ENCODE data around the gene NSMF. TPM values are rescaled to one million over a fixed set of nuclear protein-coding genes. Genes with fewer than 3 reads are reported as not detected.

The NSMF gene
- polyA plus RNA-seq, 1 donor (not counting 4 experiments of a cell fraction or from before 2014, with no cell fraction given) = 29.5 TPM

DNA sequence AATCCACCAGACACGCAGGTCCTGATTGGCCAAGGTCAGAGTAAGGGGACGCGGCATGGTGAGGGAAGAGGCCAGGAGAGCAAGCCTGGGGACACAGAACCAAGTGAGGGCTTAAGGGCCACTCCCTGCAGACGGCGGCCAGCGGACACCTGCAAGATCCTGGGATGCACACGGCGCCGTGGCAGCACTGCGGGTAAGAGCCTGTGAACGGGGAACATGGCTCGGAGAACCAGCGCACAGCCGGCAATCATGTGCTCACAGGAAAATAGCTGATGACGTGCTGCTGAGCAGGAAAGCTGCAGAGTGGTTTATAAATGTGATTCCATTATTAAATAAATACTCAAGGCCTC, 27.0 kb upstream of the NSMF start:
- Histone ChIP-seq H3K36me3 (ENCODE audit: control insufficient read depth in 2 of 2, extremely low read depth in 1 of 2, insufficient read depth in 2 of 2, low read length in 2 of 2) (no peaks in the 10 kb centered on the region), H4K20me1 (ENCODE audit: control insufficient read depth, extremely low read depth, insufficient read depth, low read length) (no peaks in the 10 kb centered on the region), H3K79me2 (ENCODE audit: control insufficient read depth, insufficient read depth, low read length) (no peaks in the 10 kb centered on the region), H3K4me1 (ENCODE audit: control insufficient read depth, extremely low read depth, insufficient read depth, low read length) (peaks cover 2% of the 10 kb centered on the region), H3K4me2 (ENCODE audit: control insufficient read depth, extremely low read depth, insufficient read depth, low read depth, low read length) (no peak overlapping the region), H2AFZ (ENCODE audit: control insufficient read depth, low read length) (no peak overlapping the region), H3K27me3 (ENCODE audit: control insufficient read depth, extremely low read depth, insufficient read depth, low read length) (no peaks in the 10 kb centered on the region), H3K27ac (ENCODE audit: control insufficient read depth, insufficient read depth, low read length) (no peak overlapping the region), H3K9me1 (ENCODE audit: control insufficient read depth, extremely low read depth, insufficient read depth, low read length) (no peaks in the 10 kb centered on the region), H3K9me3 (ENCODE audit: control insufficient read depth, low read depth, low read length) (no peaks in the 10 kb centered on the region), H3K9ac (ENCODE audit: control insufficient read depth, extremely low read depth, insufficient read depth, low read length) (no peak overlapping the region), H3K4me3 (ENCODE audit: control insufficient read depth in 2 of 3, extremely low read depth in 1 of 3, insufficient read depth in 2 of 3, low read depth in 1 of 3, low read length in 3 of 3) (no peak overlapping the region)
- TF ChIP-seq EZH2 (IDR thresholded peaks at IDR 0.05; ENCODE audit: low read length) = no peak
- no peak for TF ChIP-seq CTCF (optimal IDR thresholded peaks at IDR 0.05 in 1 of 3, IDR thresholded peaks at IDR 0.05 in 1 of 3, conservative IDR thresholded peaks at IDR 0.05 in 1 of 3; ENCODE audit: extremely low read depth in 1 of 3, insufficient read depth in 2 of 3, low read length in 3 of 3)
- dilution Hi-C loops (cut with MboI; ENCODE audit: extremely low pct_ligation_motif_present, low sequenced_read_pairs) = no loop called here
- FAIRE-seq (no peak), DNase-seq (ENCODE audit: low read depth, low spot score) (no peak)

- H3K79me2 ChIP-seq (ENCODE audit: control insufficient read depth, insufficient read depth, low read length) = no peaks in the 10 kb centered on the region
- H3K9ac ChIP-seq (ENCODE audit: control insufficient read depth, extremely low read depth, insufficient read depth, low read length) = no peak overlapping the region
Measured at GRCh38 chr9:137485343-137486140, 26.4 kb upstream of the NSMF start.

More at GRCh38 chr9:137485343-137486140, 26.4 kb upstream of the NSMF start:
- H3K9me1 ChIP-seq (ENCODE audit: control insufficient read depth, extremely low read depth, insufficient read depth, low read length) = no peaks in the 10 kb centered on the region
- no peaks in the 10 kb centered on the region for H3K27me3 ChIP-seq (ENCODE audit: control insufficient read depth, extremely low read depth, insufficient read depth, low read length)
- no peak for DNase-seq (ENCODE audit: low read depth, low spot score)
- H4K20me1 ChIP-seq (ENCODE audit: control insufficient read depth, extremely low read depth, insufficient read depth, low read length) = no peaks in the 10 kb centered on the region
- dilution Hi-C loops (cut with MboI; ENCODE audit: extremely low pct_ligation_motif_present, low sequenced_read_pairs) = no loop called here
- no peaks in the 10 kb centered on the region for H3K9me3 ChIP-seq (ENCODE audit: control insufficient read depth, low read depth, low read length)
- no peaks in the 10 kb centered on the region for H3K36me3 ChIP-seq (ENCODE audit: control insufficient read depth in 2 of 2, extremely low read depth in 1 of 2, insufficient read depth in 2 of 2, low read length in 2 of 2)
- peaks cover 2% of the 10 kb centered on the region for H3K4me1 ChIP-seq (ENCODE audit: control insufficient read depth, extremely low read depth, insufficient read depth, low read length)
- H3K27ac ChIP-seq (ENCODE audit: control insufficient read depth, insufficient read depth, low read length) = no peak overlapping the region
- no peak for TF ChIP-seq CTCF (optimal IDR thresholded peaks at IDR 0.05 in 1 of 3, IDR thresholded peaks at IDR 0.05 in 1 of 3, conservative IDR thresholded peaks at IDR 0.05 in 1 of 3; ENCODE audit: extremely low read depth in 1 of 3, insufficient read depth in 2 of 3, low read length in 3 of 3)
- no peak for TF ChIP-seq EZH2 (IDR thresholded peaks at IDR 0.05; ENCODE audit: low read length)
- H3K4me2 ChIP-seq (ENCODE audit: control insufficient read depth, extremely low read depth, insufficient read depth, low read depth, low read length) = no peak overlapping the region
- FAIRE-seq = no peak
- no peak overlapping the region for H2AFZ ChIP-seq (ENCODE audit: control insufficient read depth, low read length)
- no peak overlapping the region for H3K4me3 ChIP-seq (ENCODE audit: control insufficient read depth in 2 of 3, extremely low read depth in 1 of 3, insufficient read depth in 2 of 3, low read depth in 1 of 3, low read length in 3 of 3)

All from keratinocyte (primary cell).